Cardiac septum (tissue), 1 donor: Measurements from ENCODE around the gene CST3. TPM values are rescaled to one million over a fixed set of nuclear protein-coding genes. Genes with fewer than 3 reads are reported as not detected.
"Not testable (repeated sequence)": the region's sequence is repeated elsewhere in the genome, so short reads cannot be mapped to it uniquely, and the experiment has no call there.

Source experiments
- DNase-seq: peaks from one replicate; pipeline ENCODE4 v3.0.0-alpha.2; 2020; ENCODE audit warnings: low spot score
- intact Hi-C: fragments of 100-400 bp; cut with DNase I; formaldehyde crosslinking; loops from one replicate; pipeline ENCODE4 v1.14.0; 2022
- total RNA-seq: library from RNA; stranded (reverse); fragmentation: NEBNext Ultra II Directional; extraction: Animal tissue kit (Norgen Biotek cat#: 25700); gene quantifications from one replicate; pipeline ENCODE4 v1.2.1, GENCODE V29; 2021
- donor health status: DM: no; HTN: no; CAD: no.

The CST3 gene
- total RNA-seq, 1 donor from 2014 or later: 486 TPM

- intact Hi-C loops: no loop called here
Measured at GRCh38 chr20:23631226-23631822, 6.4 kb downstream of the CST3 start.

DNA sequence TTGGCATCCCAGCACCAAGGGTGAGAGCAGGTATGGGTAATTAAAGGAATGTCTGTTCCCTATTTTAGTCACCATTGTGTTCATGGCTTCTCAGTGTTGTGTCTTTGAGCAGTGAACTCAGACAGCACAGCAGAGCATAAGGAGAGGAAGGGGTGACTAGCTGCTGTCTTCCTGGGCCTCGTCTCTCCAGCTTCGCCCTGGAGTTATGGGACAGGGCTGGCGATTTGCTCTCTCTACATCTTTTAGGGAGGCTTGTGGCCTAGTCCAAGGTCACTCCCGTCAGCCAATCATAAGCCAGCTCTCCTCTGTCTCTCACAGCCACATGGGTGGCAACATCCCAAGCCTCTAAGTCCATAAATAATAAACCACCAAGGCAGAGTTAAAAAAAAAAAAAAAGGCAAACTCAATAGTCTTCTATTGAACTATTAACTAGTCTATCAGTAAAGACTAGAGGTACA lies 7.3 kb downstream of the CST3 start:
- no peak for DNase-seq
- intact Hi-C loops: no loop called here

More at GRCh38 chr20:23631226-23631822, 6.4 kb downstream of the CST3 start:
- no peak for DNase-seq

DNA sequence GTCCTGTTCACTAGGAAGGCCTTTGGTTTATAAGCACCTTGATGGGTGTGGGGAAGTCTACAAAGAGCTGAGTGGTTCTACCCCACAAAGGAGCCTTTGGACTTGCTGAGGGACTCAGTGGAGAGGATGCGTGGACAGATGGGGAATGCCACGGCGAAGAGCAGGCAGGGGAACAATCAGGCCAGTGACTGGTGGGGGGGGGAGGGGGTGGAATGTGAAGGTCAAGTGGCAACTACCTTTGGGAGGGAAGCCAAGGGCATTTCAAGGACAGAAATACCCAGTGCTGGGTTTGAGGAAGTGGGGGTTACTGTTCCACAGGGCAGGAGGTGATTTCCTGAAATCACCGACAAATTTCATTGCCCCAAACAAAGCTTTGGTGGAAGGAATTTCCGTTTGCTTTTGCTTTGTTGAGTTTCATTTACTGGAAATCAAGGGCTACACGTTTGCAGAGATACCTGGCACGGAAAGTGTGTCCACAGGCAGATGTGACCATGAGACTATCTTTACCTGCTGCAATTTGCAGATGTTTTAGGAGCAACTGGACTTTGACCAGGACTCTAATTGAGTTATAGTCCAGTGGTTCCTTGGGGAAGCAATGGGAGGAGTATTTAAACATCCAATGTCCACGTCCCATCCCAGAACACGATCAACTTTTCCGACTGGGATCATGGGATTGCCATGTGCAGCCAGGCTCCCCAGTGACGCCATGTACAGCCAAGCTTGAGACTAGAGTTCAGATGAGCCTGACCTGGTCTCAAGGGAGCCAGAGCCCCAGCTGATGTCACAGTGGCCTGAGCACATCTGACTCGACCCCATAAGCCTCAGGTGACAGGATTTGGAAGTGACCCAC lies 8.0 kb downstream of the CST3 start:
- DNase-seq: no peak
- intact Hi-C loops: no loop called here

- intact Hi-C loops: no loop called here
- no peak for DNase-seq
Measured at GRCh38 chr20:23629017-23629541, 8.7 kb downstream of the CST3 start.

- intact Hi-C loops: no loop called here
- no peak for DNase-seq
Measured at GRCh38 chr20:23628402-23629016, 9.2 kb downstream of the CST3 start.

GRCh38 chr20:23627501-23627900 lies 10.3 kb downstream of the CST3 start:
- DNase-seq: no peak
- intact Hi-C loops: no loop called here

DNA sequence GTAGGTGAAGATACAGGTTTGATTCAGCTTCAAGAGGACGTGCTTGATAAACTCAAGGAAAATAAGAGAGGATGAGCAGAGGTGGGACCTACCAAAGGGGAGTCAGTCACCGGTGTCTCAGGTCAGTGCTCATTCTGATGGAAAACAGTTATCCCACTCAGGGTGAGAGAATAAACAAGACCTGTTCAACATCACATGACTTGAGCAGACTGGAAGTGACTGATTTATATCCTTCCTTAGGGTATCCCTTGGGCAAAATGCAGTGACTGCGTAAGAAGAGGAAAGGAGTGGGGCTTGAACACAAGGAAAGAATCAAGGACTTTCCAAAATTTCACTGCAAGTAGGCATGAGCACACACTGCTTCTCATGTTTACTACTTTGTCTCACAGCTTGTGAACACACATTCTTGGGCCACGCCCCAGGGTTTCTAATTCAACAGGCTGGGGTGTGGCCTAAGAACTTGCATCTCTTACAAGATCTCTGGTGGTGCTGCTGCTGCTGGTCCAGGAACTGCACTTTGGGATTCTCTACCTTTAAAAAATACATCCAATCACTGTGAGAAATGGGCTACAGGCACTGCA lies 11.6 kb downstream of the CST3 start:
- DNase-seq: peak; percentile 20
- intact Hi-C loops: no loop called here

DNA sequence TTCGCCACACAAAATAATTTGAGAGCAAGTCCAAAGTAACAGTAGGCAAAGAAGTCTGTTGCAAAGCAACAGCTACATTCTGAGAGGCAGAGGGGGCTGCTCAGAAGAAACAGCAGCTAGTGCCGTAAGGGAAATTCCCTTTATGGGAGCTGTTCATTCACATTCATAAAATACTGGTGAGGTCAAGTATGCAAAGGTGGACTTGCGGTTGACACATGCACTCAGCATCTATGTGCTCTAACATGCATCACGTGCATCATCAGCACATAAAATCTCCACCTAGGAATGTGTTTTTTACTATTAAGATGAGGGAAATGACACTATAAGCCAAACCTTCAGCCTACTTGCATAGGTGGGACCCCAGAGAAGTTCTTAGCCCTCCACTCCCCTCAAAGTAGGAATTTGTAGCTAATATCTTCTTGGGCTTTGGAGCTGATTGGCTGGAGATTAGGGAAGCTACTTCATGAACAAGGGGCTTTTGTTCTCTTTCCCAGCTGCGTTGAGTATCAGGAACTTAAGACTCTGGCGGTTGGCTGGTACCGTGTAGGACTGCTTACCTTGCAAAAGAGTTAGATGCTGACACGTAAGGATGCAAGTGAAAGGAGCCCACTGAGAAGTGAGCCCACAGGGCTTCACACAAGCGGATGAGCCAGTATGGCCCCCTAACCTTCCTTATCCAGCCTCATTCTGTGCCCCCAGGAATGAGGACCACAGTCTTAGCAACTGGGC lies 12.4 kb downstream of the CST3 start:
- DNase-seq: peak; percentile 66
- intact Hi-C loops: no loop called here

- intact Hi-C loops: no loop called here
- DNase-seq: no peak
Measured at GRCh38 chr20:23624324-23624691, 13.4 kb downstream of the CST3 start.

GRCh38 chr20:23623666-23624323 lies 14.0 kb downstream of the CST3 start:
- intact Hi-C loops: no loop called here

DNA sequence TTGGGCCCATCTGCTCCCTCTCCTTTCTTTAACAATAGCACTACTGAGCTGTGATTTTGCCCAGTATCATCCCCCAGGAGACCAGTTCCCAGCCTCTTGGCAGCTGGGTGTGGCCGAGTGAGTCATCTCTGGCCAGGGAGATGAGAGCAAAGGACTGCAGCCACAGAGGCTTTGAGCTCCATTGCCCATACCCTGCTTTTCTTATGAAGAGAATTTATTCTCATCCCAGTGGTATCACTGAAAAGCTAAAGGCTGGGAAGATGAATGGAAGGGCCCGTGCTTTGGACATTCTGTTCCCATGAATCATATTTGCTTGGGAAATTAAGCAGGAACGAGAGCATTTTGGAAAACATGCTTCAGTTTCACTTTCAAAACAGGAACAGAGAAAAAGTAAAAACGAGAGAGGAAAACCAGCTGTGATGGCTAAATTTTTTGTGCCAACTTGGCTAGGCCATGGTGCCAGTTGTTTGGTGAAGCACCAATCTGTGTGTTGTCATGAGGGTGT lies 14.9 kb downstream of the CST3 start:
- intact Hi-C loops: no loop called here
- DNase-seq: peak; percentile 78

More at GRCh38 chr20:23623666-23624323, 14.0 kb downstream of the CST3 start:
- DNase-seq: no peak

GRCh38 chr20:23622401-23622800 lies 15.4 kb downstream of the CST3 start:
- DNase-seq, intact Hi-C loops: not testable (repeated sequence)

GRCh38 chr20:23620670-23621386 lies 16.9 kb downstream of the CST3 start:
- peak; percentile 66 for DNase-seq
- intact Hi-C loops: not testable (repeated sequence)

GRCh38 chr20:23614163-23614562 lies 23.6 kb downstream of the CST3 start:
- no peak for DNase-seq
- intact Hi-C loops: no loop called here

DNA sequence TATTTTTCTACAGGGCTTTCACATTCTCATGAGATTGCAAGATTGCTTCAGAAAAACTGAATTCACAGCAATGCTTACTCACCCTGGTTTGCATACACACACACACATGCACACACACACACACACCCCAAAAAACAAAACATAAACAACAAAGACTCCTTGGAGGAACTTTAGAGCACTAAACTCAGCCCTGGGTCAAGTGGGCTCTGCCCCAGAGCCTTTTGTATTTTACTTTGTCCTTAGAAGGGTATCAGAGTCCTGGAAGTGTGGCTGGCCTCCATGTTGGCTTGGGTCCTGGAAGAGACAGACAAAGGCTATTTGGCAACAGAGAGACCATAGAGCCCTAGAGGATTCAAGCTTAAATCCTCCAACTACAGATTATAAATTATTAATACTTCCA lies 24.1 kb downstream of the CST3 start:
- DNase-seq: no peak
- intact Hi-C loops: no loop called here

DNA sequence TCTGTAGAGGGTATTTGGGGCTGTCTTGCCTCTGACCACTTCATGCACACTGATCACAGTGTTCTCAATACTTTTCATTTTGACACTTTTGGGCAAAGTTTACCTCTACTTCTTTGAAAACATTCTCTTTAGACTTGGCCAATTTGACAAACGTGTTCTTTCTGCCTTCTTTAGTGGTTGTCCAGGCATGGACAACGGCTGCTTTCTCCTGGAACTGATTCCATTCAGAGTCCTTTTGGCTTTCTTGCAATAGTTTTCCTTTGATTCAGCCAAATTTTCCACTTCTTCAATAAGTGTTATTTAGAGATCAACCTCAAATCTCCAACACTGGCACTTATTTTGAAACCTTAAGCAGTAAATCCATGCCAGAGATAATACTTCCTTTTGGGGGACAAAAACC lies 25.4 kb downstream of the CST3 start:
- intact Hi-C loops: no loop called here
- DNase-seq: no peak

DNA sequence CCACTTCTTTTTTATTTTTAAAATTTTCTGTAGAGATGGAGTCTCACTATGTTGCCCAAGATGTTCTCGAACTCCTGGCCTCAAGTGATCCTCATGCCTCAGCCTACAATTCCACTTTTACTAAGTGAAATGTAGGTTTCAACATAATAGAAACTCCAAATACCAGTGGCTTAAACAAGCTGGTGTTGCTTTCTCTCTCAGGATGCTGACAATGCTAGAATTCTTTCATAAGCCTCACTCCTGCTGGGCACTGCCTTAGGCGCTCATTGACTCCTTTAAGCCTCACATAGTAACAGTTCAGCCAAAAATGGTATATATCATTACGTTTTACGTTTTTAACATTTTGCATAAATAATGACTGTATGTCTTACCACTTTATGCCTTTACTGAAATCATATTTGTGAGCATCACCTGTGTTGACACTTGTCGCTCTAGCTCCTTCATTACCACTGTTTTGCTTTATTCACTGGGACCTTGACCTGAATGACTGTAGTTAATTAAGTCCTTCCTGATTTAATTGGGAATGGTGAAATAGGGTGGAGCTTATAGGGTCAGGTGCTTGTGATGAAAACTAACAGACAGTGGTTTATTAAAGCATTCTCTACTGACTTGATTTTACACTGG lies 28.2 kb downstream of the CST3 start:
- DNase-seq: no peak
- intact Hi-C loops: loop anchor here (5.0 kb wide), 2 partner anchors 167 to 242 kb away; no protein-coding TSS in a partner anchor
